OCI-LY1 (cell line): ENCODE measurements around the gene FARS2.
"Not testable (repeated sequence)": the region's sequence is repeated elsewhere in the genome, so short reads cannot be mapped to it uniquely, and the experiment has no call there.

Source experiments
- H2AFZ ChIP-seq: fragments of 200-600 bp; sonication (generic), shearing (Covaris generic); 2 replicates; pipeline ENCODE4 v1.6.0; 2014; ENCODE audit warnings: antibody characterized with exemption, mild to moderate bottlenecking, low read length
- H3F3A ChIP-seq: fragments of 200-600 bp; sonication (generic), shearing (Covaris generic); 2 replicates; pipeline ENCODE4 v1.6.0; 2014; ENCODE audit warnings: mild to moderate bottlenecking, antibody characterized with exemption, low read length, moderate library complexity; ENCODE audit not compliant: insufficient read depth
- H3K27ac ChIP-seq: fragments of 200-600 bp; sonication (generic); 2 replicates; pipeline ENCODE4 v1.5.1; 2014; ENCODE audit warnings: low read length, mixed run types, mild to moderate bottlenecking, low read depth; ENCODE audit not compliant: poor library complexity, severe bottlenecking
- H3K27me3 ChIP-seq: fragments of 200-600 bp; sonication (generic); 2 replicates; pipeline ENCODE4 v1.6.0; 2014; ENCODE audit warnings: antibody characterized with exemption, mild to moderate bottlenecking, low read length, moderate library complexity; ENCODE audit not compliant: insufficient read depth
- H3K36me3 ChIP-seq: fragments of 200-600 bp; sonication (generic); 2 replicates; pipeline ENCODE4 v1.6.1; 2014; ENCODE audit warnings: mild to moderate bottlenecking, antibody characterized with exemption, low read length, moderate library complexity, mixed read lengths; ENCODE audit not compliant: insufficient read depth
- H3K4me1 ChIP-seq: fragments of 200-600 bp; sonication (generic); 2 replicates; pipeline ENCODE4 v1.5.1; 2014; ENCODE audit warnings: mild to moderate bottlenecking, low read length, moderate library complexity; ENCODE audit not compliant: insufficient read depth, severe bottlenecking
- H3K4me2 ChIP-seq: fragments of 200-600 bp; sonication (generic), shearing (Covaris generic); 2 replicates; pipeline ENCODE4 v1.6.1; 2014; ENCODE audit warnings: low read length
- H3K4me3 ChIP-seq: fragments of 200-600 bp; sonication (generic); 2 replicates; pipeline ENCODE4 v1.5.1; 2014; ENCODE audit warnings: low read length, low read depth, mild to moderate bottlenecking, mixed read lengths; ENCODE audit not compliant: poor library complexity, severe bottlenecking
- H3K79me2 ChIP-seq: fragments of 200-600 bp; shearing (Covaris generic); 2 replicates; pipeline ENCODE4 v1.6.1; 2016; ENCODE audit warnings: mixed run types, low read length, mixed read lengths; ENCODE audit not compliant: insufficient read depth
- H3K9ac ChIP-seq: fragments of 200-600 bp; sonication (generic), shearing (Covaris generic); 2 replicates; pipeline ENCODE4 v1.6.1; 2014; ENCODE audit warnings: mild to moderate bottlenecking, low read length, mixed read lengths
- H3K9me2 ChIP-seq: fragments of 200-600 bp; sonication (generic), shearing (Covaris generic); 2 replicates; pipeline ENCODE4 v1.6.1; 2014; ENCODE audit warnings: low read depth, mild to moderate bottlenecking, low read length, mixed read lengths
- H3K9me3 ChIP-seq: fragments of 200-600 bp; shearing (Covaris generic); 2 replicates; pipeline ENCODE4 v1.6.1; 2014; ENCODE audit warnings: low read length, mixed read lengths
- H4K20me1 ChIP-seq: fragments of 200-600 bp; sonication (generic), shearing (Covaris generic); 2 replicates; pipeline ENCODE4 v1.6.0; 2016; ENCODE audit warnings: mild to moderate bottlenecking, low read length; ENCODE audit not compliant: insufficient read depth
- CTCF ChIP-seq: fragments of 200-600 bp; sonication (generic), shearing (Covaris generic); IDR thresholded peaks from 2 replicates; pipeline ENCODE4 v1.5.1; 2017; ENCODE audit warnings: mild to moderate bottlenecking, antibody characterized with exemption, low read length, moderate library complexity, mixed read lengths
- EZH2 ChIP-seq: fragments of 200-600 bp; sonication (generic), shearing (Covaris generic); IDR thresholded peaks from 2 replicates; pipeline ENCODE4 v1.8.0; 2017; ENCODE audit warnings: borderline replicate concordance, mixed run types, mild to moderate bottlenecking, antibody characterized with exemption, low read length, moderate library complexity, mixed read lengths

The FARS2 gene

GRCh38 chr6:5785249-5785648, 523.9 kb downstream of the FARS2 start:
- Histone ChIP-seq H3K79me2 (no peaks in the 10 kb centered on the region), H2AFZ (no peak overlapping the region), H3K4me1 (peaks cover 49% of the 10 kb centered on the region), H3K9ac (no peak overlapping the region), H3K4me3 (no peak overlapping the region), H3K27me3 (no peaks in the 10 kb centered on the region), H3K4me2 (no peak overlapping the region), H3K36me3 (no peaks in the 10 kb centered on the region), H4K20me1 (no peaks in the 10 kb centered on the region), H3K9me3 (no peaks in the 10 kb centered on the region), H3K9me2 (no peaks in the 10 kb centered on the region), H3K27ac (peak overlapping the region; percentile 18), H3F3A (no peaks in the 10 kb centered on the region)
- TF ChIP-seq CTCF (no peak), EZH2 (no peak)

- TF ChIP-seq EZH2 = no peak
- TF ChIP-seq CTCF = 0 out of 2 replicates have a peak, but pooled peaks have one; percentile 4
- H3K9ac ChIP-seq = peak overlapping the region; percentile 30; the same call in 1 of the 2 replicates
- H3K36me3 ChIP-seq = no peaks in the 10 kb centered on the region
- no peaks in the 10 kb centered on the region for H4K20me1 ChIP-seq
- no peaks in the 10 kb centered on the region for H3K9me3 ChIP-seq
- H3K27ac ChIP-seq = peak overlapping the region; percentile 53
- H3K9me2 ChIP-seq = no peaks in the 10 kb centered on the region
- H3K4me1 ChIP-seq = peaks cover 49% of the 10 kb centered on the region
- H3F3A ChIP-seq = no peaks in the 10 kb centered on the region
- H3K79me2 ChIP-seq = no peaks in the 10 kb centered on the region
- H2AFZ ChIP-seq = no peak overlapping the region; the same call in 1 of the 2 replicates
- no peak overlapping the region for H3K4me3 ChIP-seq
- H3K4me2 ChIP-seq = peak overlapping the region; percentile 54
- no peaks in the 10 kb centered on the region for H3K27me3 ChIP-seq
These were observed 525.1 kb downstream of the FARS2 start for GRCh38 chr6:5786321-5786968.

- Histone ChIP-seq H3K27me3 (no peaks in the 10 kb centered on the region), H3K4me3 (no peak overlapping the region), H3K4me1 (peaks cover 47% of the 10 kb centered on the region), H3F3A (no peaks in the 10 kb centered on the region), H3K36me3 (no peaks in the 10 kb centered on the region), H3K27ac (peak overlapping the region; percentile 53), H3K9ac (peak overlapping the region; percentile 30; the same call in 1 of the 2 replicates), H3K9me3 (no peaks in the 10 kb centered on the region), H3K79me2 (no peaks in the 10 kb centered on the region), H2AFZ (no peak overlapping the region; the same call in 1 of the 2 replicates), H3K9me2 (no peaks in the 10 kb centered on the region), H3K4me2 (peak overlapping the region; percentile 54), H4K20me1 (no peaks in the 10 kb centered on the region)
- TF ChIP-seq CTCF (no peak), EZH2 (no peak)
These were observed 525.8 kb downstream of the FARS2 start for GRCh38 chr6:5786969-5787720.

GRCh38 chr6:5789426-5789825, 528.1 kb downstream of the FARS2 start:
- H3K9ac ChIP-seq, H2AFZ ChIP-seq, H3K9me3 ChIP-seq, H4K20me1 ChIP-seq, H3K27me3 ChIP-seq, H3K4me2 ChIP-seq, H3K79me2 ChIP-seq, H3K27ac ChIP-seq, H3K36me3 ChIP-seq, H3K4me3 ChIP-seq, H3K9me2 ChIP-seq, H3F3A ChIP-seq: not testable (repeated sequence)
- peaks cover 31% of the 10 kb centered on the region for H3K4me1 ChIP-seq

GRCh38 chr6:5796555-5796954, 535.2 kb downstream of the FARS2 start:
- not testable (repeated sequence) for H3K27me3 ChIP-seq, H3K4me3 ChIP-seq, H2AFZ ChIP-seq, H3F3A ChIP-seq, H3K79me2 ChIP-seq, H4K20me1 ChIP-seq, H3K4me2 ChIP-seq, H3K9me3 ChIP-seq, H3K9me2 ChIP-seq, H3K9ac ChIP-seq, H3K36me3 ChIP-seq, H3K4me1 ChIP-seq, H3K27ac ChIP-seq
